GM12891 (cell line): ENCODE data around the gene CAMKMT.

Source experiments
- PAX5 ChIP-seq: IDR thresholded peaks from 2 replicates; pipeline ENCODE4 v1.6.1; 2011; ENCODE audit warnings: low read length, moderate library complexity, mild to moderate bottlenecking; ENCODE audit not compliant: insufficient read depth, severe bottlenecking
- POLR2A ChIP-seq: IDR thresholded peaks from 2 replicates; pipeline ENCODE4 v1.6.1; 2011; ENCODE audit warnings: low read depth, low read length, control low read depth
- POLR2AphosphoS5 ChIP-seq: IDR thresholded peaks from 2 replicates; pipeline ENCODE4 v1.6.1; 2011; ENCODE audit warnings: low read depth, low read length, control low read depth
- POU2F2 ChIP-seq: IDR thresholded peaks from 2 replicates; pipeline ENCODE4 v1.6.1; 2011; ENCODE audit warnings: low read depth, mild to moderate bottlenecking, control low read depth, low read length, moderate library complexity
- TAF1 ChIP-seq: IDR thresholded peaks from 2 replicates; pipeline ENCODE4 v1.6.1; 2011; ENCODE audit warnings: low read depth, low read length, control low read depth

DNA sequence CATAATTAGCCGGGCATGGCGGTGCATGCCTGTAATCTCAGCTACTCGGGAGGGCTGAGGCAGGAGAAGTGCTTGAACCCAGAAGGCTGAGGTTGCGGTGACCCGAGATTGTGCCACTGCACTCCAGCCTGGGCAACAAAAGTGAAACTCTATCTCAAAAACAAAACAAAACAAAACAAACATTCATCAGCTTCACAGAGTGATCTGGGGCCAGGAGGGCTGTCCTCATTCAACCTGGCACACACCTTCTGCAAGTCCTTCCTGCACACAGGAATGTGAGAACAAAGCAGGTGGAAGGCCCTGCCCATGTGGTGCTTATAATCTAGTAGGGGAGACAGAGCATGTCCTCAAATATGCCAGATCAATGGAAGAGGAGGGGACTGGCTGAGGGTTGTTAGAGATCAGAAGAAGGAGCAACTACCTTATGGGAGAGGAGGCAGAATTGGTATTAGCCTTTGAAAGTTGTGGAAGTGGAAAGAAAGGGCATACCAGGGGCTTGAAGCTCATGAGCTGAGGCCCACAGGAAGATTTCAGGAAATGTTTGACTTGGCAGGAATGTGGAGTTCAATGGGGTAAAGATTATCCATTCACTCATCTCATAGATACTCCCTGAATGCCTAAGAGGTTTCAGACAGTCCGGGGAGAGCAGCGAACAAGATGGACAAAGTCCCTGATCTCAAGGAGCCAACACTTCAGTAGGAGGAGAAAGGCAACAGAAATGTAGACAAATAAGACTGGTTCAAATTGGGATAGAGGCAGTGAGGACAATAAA lies 424.5 kb downstream of the CAMKMT start:
- TF ChIP-seq PAX5 (no peak), POLR2A (no peak), POLR2AphosphoS5 (no peak), POU2F2 (no peak), TAF1 (no peak)
